GM23338 (cell line): ENCODE results near the gene NXF1.

Source experiments
- CREB1 ChIP-seq: fragments of 250-450 bp; sonication (Bioruptor Pico); IDR thresholded peaks from 2 replicates; pipeline ENCODE4 v1.5.0; 2020; ENCODE audit warnings: low read depth, mild to moderate bottlenecking, moderate library complexity
- CTCF ChIP-seq, 2 experiments: fragments of 200-600 bp in 1 of 2; sonication (generic) in 1 of 2; conservative IDR thresholded peaks; 2 replicates each; pipeline versions ENCODE4 v1.5.1 to v1.6.1; 2016 to 2017; ENCODE audit warnings: antibody characterized with exemption in 2 of 2, low read depth in 2 of 2, mild to moderate bottlenecking in 2 of 2, moderate library complexity in 1 of 2
- EZH2 ChIP-seq: fragments of 200-600 bp; sonication (generic); IDR thresholded peaks from one replicate; pipeline ENCODE4 v1.8.0; 2017; ENCODE audit warnings: antibody characterized with exemption, mild to moderate bottlenecking, low read depth; ENCODE audit not compliant: unreplicated experiment
- JUNB ChIP-seq: IDR thresholded peaks from one replicate; pipeline ENCODE4 v1.6.1; 2016; ENCODE audit warnings: antibody characterized with exemption; ENCODE audit not compliant: unreplicated experiment

DNA sequence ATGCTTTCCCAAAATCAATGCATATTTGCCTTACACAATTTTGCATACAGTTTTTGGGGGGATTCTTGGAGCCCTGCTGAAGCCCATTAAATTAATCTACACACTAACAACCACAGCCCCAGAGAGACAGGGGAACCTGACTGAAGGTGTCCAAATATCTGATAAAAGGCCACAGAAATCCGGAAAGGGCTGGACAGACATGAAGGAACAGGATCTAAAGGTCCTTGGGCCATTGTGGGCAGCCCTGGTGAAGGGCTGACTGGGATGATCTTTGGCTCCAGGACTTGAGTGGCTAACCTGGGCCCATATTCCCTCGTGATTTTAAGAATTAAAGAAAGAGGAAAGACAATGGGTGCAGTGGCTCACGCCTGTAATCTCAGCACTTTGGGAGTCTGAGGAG is 40.9 kb upstream of the NXF1 start:
- TF ChIP-seq CTCF (conservative IDR thresholded peaks at IDR 0.05; ENCODE audit: low read depth in 2 of 2): no peak
- TF ChIP-seq EZH2: no peak
- no peak for TF ChIP-seq CREB1
- no peak for TF ChIP-seq JUNB
